KOPT-K1 (cell line): ENCODE measurements around the gene SDCCAG8.

ENCODE experiments used
- H3K27ac ChIP-seq: fragments of 200-600 bp; sonication (generic); 2 replicates; pipeline ENCODE4 v1.5.1; 2016; ENCODE audit warnings: antibody characterized with exemption, mild to moderate bottlenecking, low read depth, low read length; ENCODE audit not compliant: poor library complexity, severe bottlenecking
- H3K36me3 ChIP-seq: fragments of 200-600 bp; sonication (generic); 2 replicates; pipeline ENCODE4 v1.5.1; 2017; ENCODE audit warnings: antibody characterized with exemption, mild to moderate bottlenecking, low read length, moderate library complexity; ENCODE audit not compliant: insufficient read depth
- H3K9me3 ChIP-seq: fragments of 200-600 bp; sonication (generic); 2 replicates; pipeline ENCODE4 v1.5.1; 2017; ENCODE audit warnings: antibody characterized with exemption, low read length, mild to moderate bottlenecking; ENCODE audit not compliant: insufficient read depth, poor library complexity, severe bottlenecking

SDCCAG8 gene

GRCh38 chr1:243520831-243521230, 265.0 kb downstream of the SDCCAG8 start:
- H3K9me3 ChIP-seq = peaks cover 13% of the 10 kb centered on the region
- H3K36me3 ChIP-seq = no peaks in the 10 kb centered on the region
- H3K27ac ChIP-seq = no peak overlapping the region

GRCh38 chr1:243523766-243524165, 267.9 kb downstream of the SDCCAG8 start:
- Histone ChIP-seq H3K9me3 (no peaks in the 10 kb centered on the region), H3K27ac (no peak overlapping the region), H3K36me3 (no peaks in the 10 kb centered on the region)

DNA sequence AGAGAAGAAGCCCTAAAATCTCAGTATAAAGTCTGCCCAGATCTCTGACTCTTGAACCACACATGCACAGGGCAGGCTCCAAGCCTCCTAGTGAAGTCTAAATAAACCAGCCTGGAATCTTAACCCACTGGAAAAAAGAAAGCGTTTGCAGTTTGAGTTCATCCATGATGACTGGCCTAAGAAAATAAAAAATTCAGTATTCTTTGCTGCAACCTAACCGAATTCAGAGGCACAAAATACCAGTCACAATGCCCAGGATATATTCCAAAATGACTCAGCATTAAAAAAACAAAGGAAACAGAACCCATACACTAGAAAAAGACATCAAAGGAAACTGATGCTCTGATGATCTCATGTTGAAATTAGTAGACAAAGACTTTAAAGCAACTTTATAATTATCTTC, 269.2 kb downstream of the SDCCAG8 start:
- H3K36me3 ChIP-seq = no peaks in the 10 kb centered on the region
- no peak overlapping the region for H3K27ac ChIP-seq
- H3K9me3 ChIP-seq = no peaks in the 10 kb centered on the region

- no peak overlapping the region for H3K27ac ChIP-seq
- H3K36me3 ChIP-seq = no peaks in the 10 kb centered on the region
- H3K9me3 ChIP-seq = no peaks in the 10 kb centered on the region
Observed at GRCh38 chr1:243526180-243526579, 270.3 kb downstream of the SDCCAG8 start.

DNA sequence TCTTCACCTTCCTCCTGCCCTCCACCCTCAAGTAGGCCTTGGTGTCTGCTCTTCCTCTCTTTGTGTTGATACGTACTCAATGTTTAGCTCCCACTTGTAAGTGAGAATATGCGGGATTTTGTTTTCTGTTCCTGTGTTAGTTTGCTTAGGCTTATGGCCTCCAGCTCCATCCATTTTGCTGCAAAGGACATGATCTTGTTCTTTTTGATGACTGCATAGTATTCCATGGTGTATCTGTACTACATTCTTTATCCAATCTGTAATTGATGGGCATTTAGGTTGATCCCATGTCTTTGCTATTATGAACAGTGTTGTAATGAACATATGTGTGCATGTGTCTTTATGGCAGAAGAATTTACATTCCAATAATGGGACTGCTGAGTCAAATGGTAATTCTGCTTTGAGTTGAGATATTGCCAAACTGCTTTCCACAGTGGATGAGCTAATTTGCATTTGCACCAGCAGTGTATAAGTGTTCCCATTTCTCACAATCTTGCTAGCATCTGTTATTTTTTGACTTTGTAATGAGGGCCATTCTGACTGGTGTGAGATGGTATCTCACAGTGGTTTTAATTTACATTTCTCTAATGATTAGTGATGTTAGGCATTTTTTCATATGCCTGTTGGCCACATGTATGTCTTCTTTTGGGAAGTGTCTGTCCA, 272.7 kb downstream of the SDCCAG8 start:
- Histone ChIP-seq H3K9me3 (no peaks in the 10 kb centered on the region), H3K36me3 (no peaks in the 10 kb centered on the region), H3K27ac (no peak overlapping the region)

- no peaks in the 10 kb centered on the region for H3K9me3 ChIP-seq
- no peak overlapping the region for H3K27ac ChIP-seq
- H3K36me3 ChIP-seq = no peaks in the 10 kb centered on the region
Observed at GRCh38 chr1:243529512-243529911, 273.7 kb downstream of the SDCCAG8 start.

DNA sequence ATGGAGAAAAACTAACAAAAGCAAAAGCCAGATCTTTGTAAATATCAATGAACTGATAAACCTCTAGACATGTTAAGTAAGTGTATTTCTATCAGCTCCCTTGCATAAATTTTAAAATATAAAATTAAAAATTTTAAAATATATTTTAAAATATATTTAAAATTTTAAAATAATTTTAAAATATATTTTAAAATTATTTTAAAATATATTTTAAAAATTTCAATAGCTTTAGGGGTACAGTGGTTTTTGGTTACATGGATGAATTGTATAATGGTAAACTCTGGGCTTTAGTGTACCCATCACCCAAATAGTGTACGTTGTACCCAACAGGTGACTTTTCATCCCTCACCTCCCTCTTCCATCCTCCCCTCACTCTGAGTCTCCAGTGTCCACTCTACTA, 279.2 kb downstream of the SDCCAG8 start:
- no peaks in the 10 kb centered on the region for H3K9me3 ChIP-seq
- H3K36me3 ChIP-seq = 0 out of 2 replicates have a peak, but pooled peaks cover 3% of the 10 kb centered on the region
- H3K27ac ChIP-seq = no peak overlapping the region

- peaks cover 9% of the 10 kb centered on the region; the same call in 1 of the 2 replicates for H3K36me3 ChIP-seq
- no peaks in the 10 kb centered on the region for H3K9me3 ChIP-seq
- H3K27ac ChIP-seq = no peak overlapping the region
Observed at GRCh38 chr1:243539636-243540035, 283.8 kb downstream of the SDCCAG8 start.

GRCh38 chr1:243542739-243543415, 287.0 kb downstream of the SDCCAG8 start:
- Histone ChIP-seq H3K27ac (no peak overlapping the region), H3K9me3 (no peaks in the 10 kb centered on the region), H3K36me3 (peaks cover 7% of the 10 kb centered on the region; the same call in 1 of the 2 replicates)

GRCh38 chr1:243543501-243543900, 287.7 kb downstream of the SDCCAG8 start:
- H3K27ac ChIP-seq = no peak overlapping the region
- H3K9me3 ChIP-seq = no peaks in the 10 kb centered on the region
- H3K36me3 ChIP-seq = peaks cover 7% of the 10 kb centered on the region; the same call in 1 of the 2 replicates

DNA sequence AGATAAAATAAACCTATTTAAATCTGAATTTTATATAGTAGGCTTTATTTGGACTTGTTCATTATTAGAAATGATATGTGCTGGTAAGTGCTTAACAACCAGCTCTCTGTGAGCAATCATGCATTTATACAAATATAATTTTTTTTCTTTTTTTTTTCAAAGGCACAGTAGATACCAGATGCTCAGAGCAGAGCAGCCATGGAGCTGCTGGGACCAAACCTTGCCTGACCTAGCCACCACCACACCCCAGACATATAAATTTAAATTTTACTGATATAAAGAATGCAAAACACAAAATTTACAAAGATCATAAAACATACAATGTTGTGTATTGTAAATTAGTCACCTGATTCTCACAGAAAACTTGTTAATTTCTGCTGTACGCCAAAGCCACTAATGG, 290.6 kb downstream of the SDCCAG8 start:
- Histone ChIP-seq H3K9me3 (no peaks in the 10 kb centered on the region), H3K36me3 (peaks cover 7% of the 10 kb centered on the region; the same call in 1 of the 2 replicates), H3K27ac (no peak overlapping the region)

GRCh38 chr1:243547891-243548290, 292.1 kb downstream of the SDCCAG8 start:
- Histone ChIP-seq H3K9me3 (no peaks in the 10 kb centered on the region), H3K36me3 (peaks cover 7% of the 10 kb centered on the region; the same call in 1 of the 2 replicates), H3K27ac (no peak overlapping the region)

GRCh38 chr1:243548516-243548915, 292.7 kb downstream of the SDCCAG8 start:
- H3K27ac ChIP-seq = no peak overlapping the region
- no peaks in the 10 kb centered on the region for H3K9me3 ChIP-seq
- H3K36me3 ChIP-seq = peaks cover 7% of the 10 kb centered on the region; the same call in 1 of the 2 replicates

GRCh38 chr1:243549108-243549507, 293.3 kb downstream of the SDCCAG8 start:
- Histone ChIP-seq H3K9me3 (no peaks in the 10 kb centered on the region), H3K36me3 (peaks cover 2% of the 10 kb centered on the region; the same call in 1 of the 2 replicates), H3K27ac (no peak overlapping the region)
